K562 (cell line): ENCODE data around the gene RFNG. TPM values are rescaled to one million over a fixed set of nuclear protein-coding genes. Genes with fewer than 3 reads are reported as not detected.

Experiments
- CHAMP1 ChIP-seq: fragments of 450-650 bp; IDR thresholded peaks from 2 replicates; pipeline ENCODE4 v1.6.1; 2016; ENCODE audit warnings: mild to moderate bottlenecking
- CREBBP ChIP-seq: IDR thresholded peaks from one replicate; pipeline ENCODE4 v1.6.1; 2012; ENCODE audit warnings: low read depth, mild to moderate bottlenecking, control low read depth, inconsistent platforms, low read length
- CTBP1 ChIP-seq: fragments of 450-650 bp; IDR thresholded peaks from 2 replicates; pipeline ENCODE4 v1.6.1; 2016; ENCODE audit warnings: borderline replicate concordance
- EZH2 ChIP-seq: IDR thresholded peaks from 2 replicates; pipeline ENCODE4 v1.6.1; 2012; ENCODE audit warnings: low read depth, mild to moderate bottlenecking, inconsistent platforms, low read length, borderline replicate concordance
- FUS ChIP-seq: fragments of 200-400 bp; formaldehyde crosslinking; optimal IDR thresholded peaks from 2 replicates; pipeline ENCODE3; 2017; ENCODE audit warnings: low read depth, low read length
- KLF1 ChIP-seq: fragments of 450-650 bp; IDR thresholded peaks from 2 replicates; pipeline ENCODE4 v1.6.1; 2016; ENCODE audit warnings: missing genetic modification characterization, missing compliant biosample characterization
- POLR3G ChIP-seq: IDR thresholded peaks from 2 replicates; pipeline ENCODE4 v1.6.1; 2011; ENCODE audit not compliant: insufficient read length, insufficient replicate concordance; ENCODE audit errors: extremely low read depth
- SAFB ChIP-seq: fragments of 200-400 bp; formaldehyde crosslinking; IDR thresholded peaks from 2 replicates; pipeline ENCODE4 v1.6.1; 2017; ENCODE audit warnings: low read depth, low read length, borderline replicate concordance
- THAP12 ChIP-seq: fragments of 250-450 bp; sonication (Bioruptor Pico); IDR thresholded peaks from 2 replicates; pipeline ENCODE4 v1.9.0; 2021; ENCODE audit warnings: mild to moderate bottlenecking, inconsistent platforms
- WHSC1 ChIP-seq: IDR thresholded peaks from one replicate; pipeline ENCODE4 v1.6.1; 2012; ENCODE audit warnings: low read length, control low read depth, inconsistent platforms
- ZNF395 ChIP-seq: fragments of 200-800 bp; sonication (Bioruptor generic); IDR thresholded peaks from 2 replicates; pipeline ENCODE4 v1.6.1; 2017; ENCODE audit warnings: missing genetic modification characterization, missing compliant biosample characterization
- polyA plus RNA-seq, 8 experiments: library from polyadenylated mRNA; depleted of rRNA in 4 of 8; stranded (reverse) in 5 of 8; unstranded in 3 of 8; fragments of >200 nt; fragmentation: Nextera tagmentation in 2 of 8; fragmentation: Illumina TruSeq in 1 of 8; extraction: Ambion mirVana in 2 of 8; extraction: Trizol in 1 of 8; gene quantifications; 2 replicates each; pipeline versions ENCODE4 v1.2.1 to v1.2.3, GENCODE V29; 2011 to 2014; ENCODE audit warnings: inconsistent platforms in 1 of 8, missing spikeins in 1 of 8
- total RNA-seq, 7 experiments: library from RNA; depleted of rRNA in 6 of 7; stranded (reverse); fragments of >200 nt in 6 of 7; fragmentation: Illumina TruSeq in 2 of 7; extraction: Trizol in 2 of 7; gene quantifications; 2 replicates each; pipeline versions ENCODE4 v1.2.1 to v1.2.3, GENCODE V29; 2011 to 2021; ENCODE audit warnings: low replicate concordance in 1 of 7

The RFNG gene
- total and polyA plus RNA-seq, 9 of the 15 experiments (the other 6 are each of a cell fraction or from before 2014, with no cell fraction given) = 0.32 to 32.8 (median 9.5) TPM

DNA sequence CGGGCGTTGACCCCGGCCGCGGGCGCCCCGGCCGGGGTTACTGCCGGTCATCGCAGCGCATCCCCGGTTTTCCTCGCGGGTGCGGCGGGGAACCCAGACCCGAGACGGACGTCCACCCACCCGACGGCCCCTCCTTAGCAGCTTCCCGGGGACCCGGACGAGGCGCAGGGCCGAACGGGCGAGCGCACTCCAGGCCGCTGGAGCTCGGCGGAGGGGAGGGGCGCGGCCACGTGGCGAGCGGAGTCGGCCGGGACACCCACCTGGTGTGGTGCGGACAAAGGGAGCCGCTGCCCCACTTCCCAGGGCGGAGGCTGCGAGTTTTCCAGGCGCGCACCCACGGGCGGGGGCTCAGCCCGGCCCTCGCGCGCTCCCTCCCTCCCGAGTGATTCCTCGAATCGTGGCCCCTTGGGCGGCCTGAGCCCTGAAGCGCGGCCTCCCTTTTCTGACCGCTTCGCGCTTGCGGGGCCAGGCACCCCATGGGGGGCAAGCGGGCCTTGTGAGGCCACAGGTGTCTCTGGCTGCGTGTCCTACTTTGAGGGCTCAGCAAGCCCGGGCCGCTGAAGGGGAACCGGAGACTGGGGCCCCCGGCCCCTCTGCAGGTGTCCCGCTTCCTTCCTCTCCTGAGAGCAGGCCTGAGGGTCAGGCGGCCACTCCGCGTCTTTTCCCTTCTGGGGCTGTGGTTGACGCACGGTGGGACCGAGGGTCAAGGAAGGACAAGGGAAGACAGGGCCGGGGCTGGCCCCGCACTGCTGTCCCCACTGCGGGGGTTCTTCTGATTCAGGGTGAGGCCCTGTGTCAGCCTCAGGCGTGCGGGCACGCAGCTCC lies 47.5 kb upstream of the RFNG start (continued):
- TF ChIP-seq CHAMP1 = no peak
- TF ChIP-seq POLR3G = no peak
- TF ChIP-seq WHSC1 = no peak
- peak; percentile 88 for TF ChIP-seq SAFB
- TF ChIP-seq CTBP1 = peak; percentile 97; the same call in 1 of the 2 replicates
- no peak for TF ChIP-seq CREBBP
- peak; percentile 18; the same call in 1 of the 2 replicates for TF ChIP-seq KLF1
- no peak for TF ChIP-seq FUS
- TF ChIP-seq ZNF395 (CRISPR knock-in tag) = peak; percentile 86; the same call in 1 of the 2 replicates
- TF ChIP-seq EZH2 = no peak
- TF ChIP-seq THAP12 (CRISPR knock-in tag) = no peak
